Embryonic facial prominence (tissue), 1 donor: ENCODE measurements around the gene C2.
A peak's percentile ranks its signal among the peaks of the same experiment; 100 is the strongest.

Experiments
- DNase-seq: peaks from one replicate; pipeline ENCODE4 v3.0.0-alpha.2; 2016; ENCODE audit errors: extremely low spot score

Gene C2

DNA sequence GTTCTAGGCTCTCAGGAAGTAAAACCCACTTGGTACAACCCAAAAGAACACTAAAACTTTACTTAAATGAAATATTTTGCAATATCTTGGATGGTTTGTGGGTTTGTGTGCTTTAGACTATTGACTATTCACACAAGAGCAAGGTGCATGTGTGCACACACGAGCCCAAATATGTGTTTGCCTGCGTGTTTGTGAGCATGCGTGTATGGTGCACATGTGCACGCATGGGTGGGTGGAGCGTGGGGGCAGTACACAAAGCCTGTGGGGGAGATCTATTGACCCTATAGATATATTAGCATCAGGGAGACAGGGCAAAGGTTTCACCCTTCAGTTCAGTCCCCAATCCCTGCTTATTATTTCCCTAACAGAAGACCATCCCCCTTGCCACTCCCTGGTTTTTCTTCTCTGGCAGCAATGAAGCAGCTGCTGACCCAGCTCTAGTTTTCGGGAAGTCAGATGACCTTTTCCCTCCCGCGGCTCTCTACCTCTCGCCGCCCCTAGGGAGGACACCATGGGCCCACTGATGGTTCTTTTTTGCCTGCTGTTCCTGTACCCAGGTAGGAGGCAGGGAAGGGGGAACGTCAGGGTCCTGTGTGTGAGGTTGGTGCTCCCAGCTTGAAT is at the start of gene C2:
TSS of gene C2 (plus strand) at position 476 of the 621 bp plus-strand sequence. CDS start at position 512, 36 bp downstream.
- DNase-seq: no peak

DNA sequence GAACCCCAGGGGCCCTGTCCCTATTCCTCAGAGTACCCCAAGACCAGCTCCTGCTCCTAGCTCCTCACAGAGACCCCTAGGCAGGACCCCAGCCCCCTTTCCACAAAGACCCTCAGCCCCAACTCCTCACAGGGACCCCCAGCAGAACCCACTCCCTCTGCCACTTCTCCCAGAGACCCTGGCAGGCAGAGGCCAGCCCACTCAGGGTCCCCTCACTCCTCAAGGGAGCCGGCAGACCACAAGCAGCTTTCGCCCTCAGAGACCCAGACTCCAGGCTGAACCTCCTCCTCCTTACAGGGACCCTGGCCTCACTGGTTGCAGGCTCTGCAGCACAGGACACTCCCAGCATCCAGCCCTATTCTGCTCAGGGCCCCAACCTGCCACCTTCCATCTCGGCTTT is 49.3 kb upstream of the C2 start:
- DNase-seq: no peak

DNA sequence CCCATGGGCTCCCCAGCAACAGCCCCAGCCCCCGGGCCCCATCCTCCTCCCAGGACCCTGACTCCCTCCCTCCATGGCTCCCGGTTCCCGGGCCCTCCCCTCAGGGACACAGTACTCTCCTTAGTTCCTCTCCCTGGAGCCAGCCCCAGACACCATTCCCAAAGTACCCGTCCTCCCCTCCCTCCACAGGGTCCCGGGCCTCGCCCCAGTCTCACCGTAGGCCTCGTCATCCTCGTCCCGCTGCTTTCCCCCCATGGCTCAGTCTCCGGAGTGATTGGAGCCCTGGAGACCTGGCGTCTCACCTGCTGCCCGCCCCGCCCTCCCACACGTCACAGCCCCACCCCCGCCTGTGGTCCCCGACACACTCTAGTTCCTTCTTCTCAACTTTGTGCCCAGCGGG is 48.8 kb upstream of the C2 start, which contains the start of gene SLC44A4:
TSS of gene SLC44A4 (minus strand) at position 272 of the 400 bp plus-strand sequence. CDS start at position 255, 17 bp downstream.
- DNase-seq: no peak

DNA sequence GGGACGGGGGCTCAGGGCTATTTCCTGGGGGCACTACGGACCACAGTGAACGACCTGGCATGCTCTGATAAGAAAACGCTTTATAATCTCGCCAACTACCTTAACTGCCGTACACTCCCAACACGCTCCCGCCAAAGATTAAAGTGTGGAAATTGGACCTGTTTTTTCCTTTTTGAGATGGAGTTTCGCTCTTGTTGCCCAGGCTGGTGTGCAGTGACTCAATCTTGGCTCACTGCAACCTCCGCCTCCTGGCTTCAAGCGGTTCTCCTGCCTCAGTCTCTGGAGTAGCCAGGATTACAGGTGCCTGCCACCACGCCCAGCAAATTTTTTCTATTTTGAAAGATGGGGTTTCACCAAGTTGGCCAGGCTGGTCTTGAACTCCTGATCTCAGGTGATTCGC is 48.4 kb upstream of the C2 start:
- no peak for DNase-seq

DNA sequence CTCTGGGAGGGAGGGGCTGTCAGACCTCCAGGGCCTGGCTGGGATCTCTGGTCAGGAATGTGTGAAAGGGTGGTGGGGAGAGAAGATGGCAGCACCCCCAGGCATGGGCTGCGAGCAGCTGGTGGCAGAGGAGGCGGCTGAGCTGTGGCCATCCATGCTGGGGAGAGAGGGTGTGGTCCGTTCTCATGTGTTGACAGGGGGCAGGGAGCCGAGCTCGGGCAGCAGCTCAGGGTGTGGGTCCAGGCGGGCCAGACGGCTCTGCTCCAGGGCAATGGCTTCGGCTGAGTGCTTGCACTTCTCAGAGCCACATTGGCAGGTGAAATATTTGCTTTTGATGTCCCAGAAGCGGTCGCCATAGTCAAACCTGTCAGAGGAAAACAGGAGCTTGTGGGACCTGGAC is 47.6 kb upstream of the C2 start:
- no peak for DNase-seq

DNA sequence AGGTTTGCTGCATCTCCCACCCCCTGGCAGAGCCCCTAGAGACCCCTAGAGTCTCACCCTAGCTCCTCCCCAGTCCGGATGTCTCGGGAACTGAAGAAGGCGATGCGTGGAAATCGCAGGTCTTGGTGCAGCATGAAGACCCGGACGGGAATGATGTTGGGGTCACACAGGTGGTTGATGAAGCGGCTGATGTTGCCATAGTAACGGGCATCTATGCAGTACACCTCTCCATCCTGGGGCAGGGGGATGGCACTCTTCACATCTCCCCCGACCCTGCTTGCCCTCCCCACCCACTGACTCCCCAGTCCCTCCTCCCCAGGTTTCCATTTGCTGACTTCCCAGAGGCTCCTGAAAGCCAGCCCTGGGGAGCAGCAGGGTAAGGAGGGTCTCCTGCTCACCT is 46.9 kb upstream of the C2 start:
- no peak for DNase-seq

DNA sequence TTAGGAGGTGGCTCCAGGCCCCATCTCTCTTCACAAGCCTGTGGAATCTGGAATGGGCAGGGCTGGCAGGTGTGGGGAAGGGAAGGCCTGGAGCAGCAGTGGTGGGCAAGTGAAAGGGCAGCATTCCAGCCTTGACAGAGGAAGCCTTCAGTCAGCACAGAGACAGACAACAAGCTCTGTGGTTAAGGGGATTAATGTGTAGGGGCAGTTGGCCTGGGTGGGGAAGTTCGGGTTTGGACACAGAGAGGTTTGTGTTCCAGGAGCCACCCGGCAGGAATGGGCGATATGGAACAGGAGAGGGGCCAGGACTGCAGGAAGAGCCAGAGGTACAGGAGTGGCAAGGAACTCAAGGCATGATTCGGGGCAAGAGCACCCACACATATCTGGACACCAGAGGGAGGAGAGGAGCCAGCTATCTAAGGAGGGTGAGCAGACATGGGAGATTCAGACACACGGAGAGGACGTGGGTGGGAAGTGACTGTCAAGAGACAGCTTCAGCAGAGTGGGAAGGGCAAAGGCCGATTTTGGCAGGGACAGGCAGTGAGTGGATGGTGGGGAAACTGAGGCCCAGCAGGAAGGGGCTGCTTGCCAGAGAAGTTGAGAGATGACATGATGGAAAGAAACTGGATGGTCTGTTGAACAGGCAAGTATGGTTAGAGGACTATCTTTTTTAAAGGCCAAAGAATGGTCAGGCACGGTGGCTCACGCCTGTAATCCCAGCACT is 46.2 kb upstream of the C2 start:
- no peak for DNase-seq

DNA sequence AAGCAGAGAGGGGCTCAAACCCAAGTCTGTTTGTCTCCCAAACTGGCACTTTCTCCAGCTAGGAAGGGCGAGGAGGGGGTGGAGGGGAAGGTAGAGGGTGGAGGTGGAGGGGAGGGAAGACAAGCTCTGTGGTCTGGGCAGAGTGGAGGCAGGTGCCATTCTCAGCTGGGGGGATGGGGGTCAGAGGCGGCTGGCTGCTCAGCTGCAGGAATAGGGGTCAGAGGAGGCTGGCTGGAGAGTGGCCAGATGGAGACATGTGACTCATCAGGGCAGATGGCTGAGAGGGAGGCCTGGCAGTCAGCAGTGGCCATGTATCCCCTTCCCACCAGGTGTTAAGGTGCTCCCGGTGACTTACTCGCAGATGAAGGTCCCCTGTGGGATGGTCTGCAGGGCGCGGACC is 45.2 kb upstream of the C2 start:
- DNase-seq: no peak

DNA sequence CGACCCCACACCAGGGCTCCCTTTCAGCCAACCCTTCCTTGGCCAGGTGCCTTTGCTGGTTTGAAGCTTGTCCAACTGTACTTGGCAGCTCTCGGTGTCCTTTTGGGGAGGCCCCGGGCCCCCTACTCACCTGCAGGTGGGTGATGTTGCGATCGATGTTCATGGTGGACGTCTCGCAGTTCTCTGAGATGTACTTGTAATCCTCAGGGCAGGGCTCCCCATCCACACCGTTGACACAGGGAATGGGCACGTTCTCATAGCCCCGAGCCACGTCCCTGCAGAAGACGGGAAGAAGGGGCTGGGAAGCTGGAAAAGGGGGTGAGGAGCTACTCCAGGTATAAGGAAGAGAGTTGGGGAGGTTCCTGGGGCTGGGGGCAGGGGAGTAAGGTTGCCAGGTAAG is 43.8 kb upstream of the C2 start:
- no peak for DNase-seq

DNA sequence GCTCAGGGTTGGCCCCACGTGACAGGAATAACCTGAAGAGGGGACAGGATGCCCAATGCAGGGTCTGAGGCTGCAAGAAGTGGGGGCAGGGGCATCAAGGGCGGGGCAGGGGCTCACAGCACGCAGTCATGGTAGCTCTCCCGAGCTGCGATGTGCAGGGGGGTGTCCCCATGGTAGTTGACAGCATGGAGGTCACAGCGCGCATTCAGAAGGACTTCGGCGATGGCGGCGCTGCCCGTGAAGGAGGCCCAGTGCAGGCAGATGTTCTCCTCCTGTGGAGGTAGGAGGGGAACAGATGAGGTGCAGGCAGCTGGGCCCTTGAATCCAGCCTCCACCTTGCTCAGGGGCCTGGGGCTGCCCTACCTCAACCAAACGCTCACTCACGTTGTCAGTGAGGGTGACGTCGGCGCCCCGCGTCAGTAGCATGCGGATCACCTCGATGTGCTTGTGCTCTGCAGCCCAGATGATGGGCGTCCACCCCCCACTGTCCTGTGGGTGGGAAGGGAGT is 42.9 kb upstream of the C2 start:
- DNase-seq: no peak

DNA sequence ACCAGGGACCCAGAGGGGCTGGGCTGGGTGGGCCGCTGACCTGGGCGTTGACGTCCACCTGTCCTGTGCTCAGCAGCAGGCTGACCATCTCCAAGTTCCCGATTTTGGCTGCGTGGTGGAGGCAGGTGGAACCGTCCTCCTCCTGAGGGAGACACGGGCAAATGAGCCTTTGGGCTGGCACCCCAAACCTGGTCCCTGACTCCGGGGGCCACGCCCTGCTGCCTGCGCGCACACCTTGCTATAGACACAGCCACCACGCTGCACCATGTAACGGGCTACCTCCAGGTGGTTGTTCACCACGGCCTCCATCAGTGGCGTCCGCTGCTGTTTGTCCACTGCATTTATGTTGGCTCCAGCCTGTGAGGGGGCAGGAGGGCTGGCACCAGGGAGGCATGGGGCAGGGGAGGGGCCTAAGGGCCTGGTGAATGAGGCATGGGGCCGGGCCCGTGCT is 41.0 kb upstream of the C2 start:
- no peak for DNase-seq

DNA sequence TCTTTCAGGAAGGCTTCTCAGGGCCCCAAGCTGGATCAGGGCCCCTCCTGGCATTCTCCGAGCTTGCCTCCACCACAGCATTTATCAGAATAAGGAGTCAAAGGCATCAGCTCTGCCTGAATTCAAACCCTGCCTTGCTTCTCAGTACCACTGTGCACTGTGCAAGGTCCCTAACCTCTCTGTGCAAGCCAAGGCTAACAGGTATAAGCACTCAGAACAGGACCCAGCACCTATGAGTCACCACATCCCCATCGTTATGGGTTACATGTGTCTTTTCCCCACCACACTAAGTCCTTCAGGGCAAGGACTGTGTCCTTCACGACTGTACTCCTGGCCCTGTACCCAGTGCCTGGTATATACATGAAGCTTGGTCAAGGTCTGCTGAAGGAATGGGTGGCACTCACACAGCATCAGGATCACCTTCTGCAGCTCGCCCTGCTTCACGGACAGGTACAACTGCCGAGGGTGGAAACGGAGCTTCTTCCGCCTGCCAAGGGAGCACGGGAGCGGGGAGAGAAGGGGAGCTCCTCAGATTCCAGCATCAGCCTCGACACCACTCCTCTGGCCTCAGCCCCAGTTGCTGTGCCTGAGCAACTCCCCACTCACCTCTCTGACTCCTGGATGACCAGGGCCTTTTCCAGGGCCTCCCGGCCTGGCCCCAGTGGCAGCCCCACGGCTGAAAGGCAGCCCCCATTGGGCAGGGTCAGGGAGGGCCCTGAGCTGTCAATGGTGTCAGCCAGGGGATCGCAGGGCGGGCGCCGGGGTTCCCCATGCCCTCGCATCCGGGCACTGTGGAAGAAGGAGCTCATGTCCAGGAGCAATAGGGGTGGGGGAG is 40.1 kb upstream of the C2 start:
- no peak for DNase-seq

DNA sequence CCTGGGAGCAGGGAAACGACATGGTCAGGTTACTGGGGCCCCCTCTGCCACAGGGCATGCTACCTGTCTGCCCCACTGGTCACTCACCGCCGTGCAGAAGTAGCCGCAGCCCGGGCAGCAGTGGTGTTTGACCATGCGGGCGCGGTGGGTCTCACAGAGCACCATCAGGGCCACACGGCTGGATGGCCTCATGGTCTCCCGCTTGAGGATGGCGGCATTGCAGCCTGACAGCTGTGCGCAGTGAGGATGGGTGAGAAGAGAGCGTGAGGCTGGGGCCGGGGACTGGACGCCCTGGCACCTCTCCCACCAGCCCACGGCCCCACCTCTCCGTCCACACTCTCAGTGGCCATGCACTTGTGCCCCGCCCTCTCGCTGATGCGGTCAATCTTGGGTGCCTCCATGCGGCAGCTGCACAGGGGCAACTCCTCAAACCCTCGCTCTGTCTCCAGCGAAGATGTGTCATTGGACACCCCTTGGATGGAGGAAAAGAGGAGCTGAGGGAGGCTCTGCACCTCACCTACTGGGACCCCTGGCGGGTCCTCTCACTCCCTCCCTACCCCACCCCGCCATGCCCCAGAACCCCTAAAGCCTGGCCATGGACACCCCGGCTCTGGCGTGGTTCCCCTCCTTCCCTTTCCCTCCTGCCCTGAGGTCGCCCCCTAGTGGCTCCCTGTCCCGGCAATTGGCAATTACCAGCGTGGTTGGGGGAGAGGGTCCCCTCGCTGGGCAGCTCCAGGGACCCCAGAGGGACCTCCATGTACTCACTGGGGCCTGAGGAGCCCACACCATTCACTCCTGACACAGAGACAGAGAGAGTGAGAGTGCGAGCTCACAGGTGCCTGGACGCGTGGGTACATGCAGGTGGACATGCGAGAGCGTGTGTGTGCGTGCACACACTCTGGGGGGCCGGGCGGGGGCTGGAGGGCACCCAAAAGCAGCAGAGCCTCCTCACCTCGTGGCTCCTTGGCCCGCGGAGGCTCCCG is 39.0 kb upstream of the C2 start:
- DNase-seq: no peak

DNA sequence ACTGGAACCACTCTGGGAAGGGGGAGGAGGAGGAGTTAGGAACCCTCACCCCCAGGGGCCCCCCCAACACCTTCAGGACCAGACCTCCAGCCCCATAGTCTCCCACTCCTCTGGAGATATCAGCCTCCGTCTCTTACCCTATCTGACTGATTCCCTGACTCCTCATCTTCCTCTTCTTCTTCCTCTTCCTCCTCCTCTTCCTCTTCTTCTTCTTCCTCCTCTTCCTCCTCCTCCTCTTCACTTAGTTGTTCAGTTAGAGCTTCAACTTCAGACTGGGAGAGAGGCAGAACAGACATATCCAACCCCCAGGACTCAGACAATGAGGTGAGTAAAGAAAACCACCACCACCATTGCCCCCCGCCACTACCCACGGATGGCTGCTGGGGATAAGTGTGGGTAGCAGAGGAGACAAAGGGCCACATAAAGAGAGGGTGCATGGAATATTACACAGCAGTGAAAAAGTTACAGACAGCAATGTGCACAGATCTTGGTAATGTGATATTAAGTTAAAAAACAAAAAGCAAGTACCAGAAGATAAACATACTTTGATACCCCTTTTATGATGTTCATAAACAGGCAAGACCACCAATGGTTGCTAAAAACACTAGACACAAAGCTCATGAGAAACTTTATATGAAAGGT is 38.1 kb upstream of the C2 start:
- no peak for DNase-seq

DNA sequence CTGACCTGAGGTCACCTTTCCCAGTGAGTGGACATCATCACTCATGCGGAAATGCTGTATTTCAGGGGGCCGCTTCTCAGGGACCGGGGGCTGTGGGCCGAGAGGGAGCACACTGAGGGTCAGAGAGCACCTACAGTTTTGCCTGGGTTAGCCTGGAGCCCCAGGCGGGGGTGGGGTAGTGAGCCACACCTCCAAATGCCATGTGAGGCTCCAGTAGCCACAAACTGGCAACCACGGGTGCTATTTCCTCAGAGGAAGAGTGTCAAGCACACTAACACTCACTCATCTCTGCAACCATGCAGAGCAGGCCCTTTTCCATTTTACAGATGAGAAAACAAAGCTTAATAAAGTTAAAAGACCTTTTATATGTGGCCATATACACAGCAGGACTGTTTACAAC is 34.7 kb upstream of the C2 start:
- no peak for DNase-seq

DNA sequence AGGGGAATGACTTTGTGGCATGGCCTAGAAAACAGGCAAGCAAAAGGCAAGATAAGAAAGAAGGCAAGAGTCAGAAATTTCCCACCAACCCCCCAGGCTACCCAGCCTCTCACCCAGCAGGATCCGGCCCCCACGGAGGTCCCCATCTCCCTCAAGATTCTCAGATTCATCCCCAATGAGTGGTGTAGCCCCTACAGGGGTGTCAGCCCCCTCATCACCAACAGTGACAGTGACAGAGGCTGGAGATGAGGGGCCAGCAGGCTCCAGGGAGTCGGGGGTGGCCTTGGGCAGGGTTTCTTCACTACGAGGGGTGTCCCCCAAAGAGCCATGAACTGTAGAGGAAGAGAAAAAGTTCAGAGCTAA is 31.0 kb upstream of the C2 start:
- DNase-seq: no peak

DNA sequence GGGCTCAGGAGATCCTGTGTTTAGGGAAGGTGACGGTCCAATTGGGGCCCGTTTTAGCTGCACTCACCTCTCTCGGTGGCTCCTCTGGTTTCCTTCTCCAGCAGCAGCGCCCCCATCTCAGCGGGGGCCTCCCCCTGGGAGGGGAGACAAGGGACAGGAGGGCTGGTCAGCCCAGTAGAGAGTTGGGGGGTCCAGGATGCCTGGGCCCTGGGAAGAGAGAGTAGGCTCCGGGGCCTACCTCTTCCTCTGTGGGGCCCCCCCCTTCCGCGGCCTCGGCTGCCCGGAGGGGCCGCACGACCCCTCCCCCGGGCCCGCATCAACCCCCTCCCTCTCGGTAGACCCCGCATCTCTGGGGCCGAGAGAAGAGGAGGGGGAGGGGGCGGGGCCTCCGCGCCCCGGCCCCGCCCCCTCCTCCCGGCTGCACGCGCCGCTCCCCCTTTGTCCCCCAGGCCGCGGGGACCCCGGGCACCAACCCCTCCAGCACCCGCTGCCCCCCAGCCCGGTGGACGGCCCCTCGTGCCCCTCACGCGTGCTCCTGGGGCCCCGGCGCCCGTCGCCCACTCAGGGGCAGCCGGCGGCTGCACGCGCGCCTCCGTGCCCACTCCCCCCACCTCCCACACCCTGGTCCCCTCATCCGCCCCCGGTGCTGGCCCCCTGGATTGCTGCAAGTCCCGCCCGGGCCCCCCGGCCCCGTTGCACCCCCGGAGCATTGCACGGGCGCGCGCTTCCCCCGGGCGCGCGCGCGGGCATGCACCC is 30.5 kb upstream of the C2 start:
- no peak for DNase-seq

DNA sequence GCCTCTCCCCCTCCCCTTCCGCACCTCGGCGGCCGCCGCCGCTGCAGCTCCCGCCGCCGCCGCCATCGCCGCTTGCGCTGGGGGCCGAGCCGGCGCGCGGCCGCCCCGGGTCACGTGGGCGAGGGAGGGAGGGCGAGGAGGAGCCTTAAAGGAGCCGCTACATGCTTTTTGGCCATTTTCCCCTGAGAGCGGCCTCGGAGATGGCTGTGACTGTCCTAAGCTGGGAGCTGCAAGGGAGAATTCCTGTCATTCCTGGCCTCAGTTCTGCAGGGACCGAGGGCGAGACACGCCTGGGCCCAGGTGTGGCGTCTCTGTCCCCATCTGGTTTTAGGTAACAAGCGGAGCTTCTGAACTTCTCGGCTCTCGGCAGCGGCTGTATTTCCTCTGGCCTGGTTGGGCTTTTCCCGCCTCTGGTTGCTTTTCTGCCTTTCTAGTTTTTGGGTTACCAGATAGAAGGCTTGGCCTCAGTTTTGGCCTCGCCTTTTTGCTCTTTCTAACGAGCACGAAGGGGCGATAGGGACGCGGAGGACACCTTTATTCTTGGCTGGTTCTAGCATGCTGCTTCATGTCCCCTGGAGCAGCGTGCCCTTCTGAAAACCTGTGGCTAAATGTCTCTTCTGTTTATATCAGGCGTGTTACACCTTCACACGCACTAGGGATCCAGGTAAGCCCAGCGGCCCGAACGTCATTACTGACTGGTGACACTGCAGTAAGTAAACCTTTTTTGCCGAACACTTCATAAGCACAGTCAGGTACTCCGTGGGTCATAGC is 29.7 kb upstream of the C2 start, which contains the start of gene EHMT2:
TSS of gene EHMT2 (minus strand) at position 87 of the 771 bp plus-strand sequence. CDS start at position 66, 21 bp downstream.
- DNase-seq: peak; percentile 63

DNA sequence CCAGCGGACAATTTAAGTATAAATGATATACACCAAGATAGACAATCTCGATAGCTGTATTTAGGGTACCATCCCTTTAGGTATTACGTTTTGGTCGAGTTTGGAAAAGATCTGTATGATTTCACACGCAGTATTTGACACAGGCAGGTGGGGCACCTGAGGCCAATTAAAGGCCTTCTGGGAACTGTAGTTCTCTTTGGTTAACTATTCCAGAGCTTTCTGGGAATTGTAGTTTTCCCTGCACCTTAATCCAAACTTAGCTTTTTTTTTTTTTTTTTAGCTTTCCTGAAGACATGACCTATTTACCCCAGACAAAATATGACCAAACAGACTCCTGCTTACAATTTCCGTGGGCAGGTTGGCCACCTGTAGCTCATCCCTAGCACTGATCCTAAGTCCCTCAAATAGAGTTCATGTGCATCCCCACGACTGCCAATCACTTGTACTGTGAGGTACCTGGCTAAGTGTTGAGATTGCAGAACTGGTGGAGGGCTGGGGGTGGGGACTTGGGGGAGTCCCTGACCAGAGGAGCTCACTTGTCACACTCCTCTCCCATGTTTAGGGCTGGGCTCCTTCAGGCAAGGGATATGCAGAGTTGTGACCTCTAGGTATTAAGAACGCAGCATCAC is 29.0 kb upstream of the C2 start:
- no peak for DNase-seq
